ENCODE results near the gene RANBP3L. TPM values are rescaled to one million over a fixed set of nuclear protein-coding genes. Genes with fewer than 3 reads are reported as not detected.
A peak's percentile ranks its signal among the peaks of the same experiment; 100 is the strongest.
"Not testable (repeated sequence)": the region's sequence is repeated elsewhere in the genome, so short reads cannot be mapped to it uniquely, and the experiment has no call there.

The RANBP3L gene
- not detected for total RNA-seq

GRCh38 chr5:36301858-36302603, at the start of gene RANBP3L:
Gene RANBP3L (minus strand): TSS chr5:36301902. CDS start chr5:36301416, 486 bp downstream.
- peak in 2 of 3 donors; percentile 16 to 42 for DNase-seq (ENCODE audit: low read depth in 2 of 3, low spot score in 2 of 3)

- no peak for DNase-seq (ENCODE audit: low read depth in 2 of 3, low spot score in 2 of 3)
These were observed 45.4 kb upstream of the RANBP3L start for GRCh38 chr5:36346896-36347690.

GRCh38 chr5:36344899-36345298, 43.2 kb upstream of the RANBP3L start:
- DNase-seq (ENCODE audit: low read depth in 2 of 3, low spot score in 2 of 3), result no peak

GRCh38 chr5:36341720-36342119, 40.0 kb upstream of the RANBP3L start:
- DNase-seq (ENCODE audit: low read depth in 2 of 3, low spot score in 2 of 3), result not testable (repeated sequence)

GRCh38 chr5:36337597-36337996, 35.9 kb upstream of the RANBP3L start:
- no peak for DNase-seq (ENCODE audit: low read depth in 2 of 3, low spot score in 2 of 3)

- no peak for DNase-seq (ENCODE audit: low read depth in 2 of 3, low spot score in 2 of 3)
These were observed 32.6 kb upstream of the RANBP3L start for GRCh38 chr5:36334315-36334714.

- not testable (repeated sequence) for DNase-seq (ENCODE audit: low read depth in 2 of 3, low spot score in 2 of 3)
These were observed 31.0 kb upstream of the RANBP3L start for GRCh38 chr5:36332720-36333119.

- no peak for DNase-seq (ENCODE audit: low read depth in 2 of 3, low spot score in 2 of 3)
These were observed 23.5 kb upstream of the RANBP3L start for GRCh38 chr5:36325196-36325595.

GRCh38 chr5:36323926-36324781, 22.5 kb upstream of the RANBP3L start:
- no peak for DNase-seq (ENCODE audit: low read depth in 2 of 3, low spot score in 2 of 3)

GRCh38 chr5:36312953-36313672, 11.4 kb upstream of the RANBP3L start:
- DNase-seq (ENCODE audit: low read depth in 2 of 3, low spot score in 2 of 3), result no peak

- no peak for DNase-seq (ENCODE audit: low read depth in 2 of 3, low spot score in 2 of 3)
These were observed 10.3 kb upstream of the RANBP3L start for GRCh38 chr5:36311956-36312355.

- DNase-seq (ENCODE audit: low read depth in 2 of 3, low spot score in 2 of 3), result peak in 1 of 3 donors; percentile 28
These were observed 8.4 kb upstream of the RANBP3L start for GRCh38 chr5:36310138-36310537.

- peak in 2 of 3 donors; percentile 34 to 63 for DNase-seq (ENCODE audit: low read depth in 2 of 3, low spot score in 2 of 3)
These were observed 4.0 kb upstream of the RANBP3L start for GRCh38 chr5:36305571-36306326.

GRCh38 chr5:36304095-36304805, 2.5 kb upstream of the RANBP3L start:
- DNase-seq (ENCODE audit: low read depth in 2 of 3, low spot score in 2 of 3), result no peak

- no peak for DNase-seq (ENCODE audit: low read depth in 2 of 3, low spot score in 2 of 3)
These were observed 668 bp downstream of the RANBP3L start for GRCh38 chr5:36300927-36301540.

- DNase-seq (ENCODE audit: low read depth in 2 of 3, low spot score in 2 of 3), result no peak
These were observed 1.3 kb downstream of the RANBP3L start for GRCh38 chr5:36300191-36300926.

GRCh38 chr5:36298552-36298951, 3.1 kb downstream of the RANBP3L start:
- no peak for DNase-seq (ENCODE audit: low read depth in 2 of 3, low spot score in 2 of 3)

GRCh38 chr5:36297653-36298052, 4.0 kb downstream of the RANBP3L start:
- no peak for DNase-seq (ENCODE audit: low read depth in 2 of 3, low spot score in 2 of 3)
